A549 (cell line): ENCODE measurements around the gene CTR9. TPM values are rescaled to one million over a fixed set of nuclear protein-coding genes. Genes with fewer than 3 reads are reported as not detected.
A peak's percentile ranks its signal among the peaks of the same experiment; 100 is the strongest.

Experiments used
- ATAC-seq, 2 experiments: fragments of 200-7000 bp in 1 of 2; fragments of >200 bp in 1 of 2; cut with Nextera tagmentation in 1 of 2; cut with Tn5 transposase in 1 of 2; 3 replicates each; pipeline versions ENCODE4 v1.8.0 to v1.9.1; 2018 to 2020; ENCODE audit warnings: mild to moderate bottlenecking in 1 of 2, moderate library complexity in 1 of 2
- CTCF ChIA-PET: fragments of 300-600 bp; sonication (Branson Sonifier 250); formaldehyde crosslinking; extraction: SDS; loops from one replicate; lab custom pipeline; 2021; ENCODE audit warnings: antibody characterized with exemption, inconsistent platforms; lab: Yijun Ruan, JAX
- POLR2A ChIA-PET: fragments of 350-600 bp; formaldehyde crosslinking; extraction: SDS; loops from one replicate; lab custom pipeline; 2021; ENCODE audit warnings: antibody characterized with exemption, inconsistent platforms; lab: Yijun Ruan, JAX
- DNase-seq, 2 experiments: peaks; one replicate each; pipeline versions ENCODE4 v3.0.0 to v3.0.0-alpha.2; 2011 to 2016; ENCODE audit warnings: low read depth in 1 of 2, low spot score in 1 of 2
- FAIRE-seq: peaks from 2 replicates; lab custom pipeline; 2011; peaks lifted over from hg19 to GRCh38; lab: Jason Lieb, UNC
- H3K27ac ChIP-seq, 2 experiments: fragments of >200 bp; sonication (Bioruptor Twin); formaldehyde crosslinking; 3 replicates each; pipeline ENCODE4 v1.5.1; 2016 to 2017
- H3K4me1 ChIP-seq: fragments of >200 bp; sonication (Bioruptor Twin); formaldehyde crosslinking; 3 replicates; pipeline ENCODE4 v1.6.1; 2016
- H3K4me2 ChIP-seq: fragments of >200 bp; sonication (Bioruptor Twin); formaldehyde crosslinking; 3 replicates; pipeline ENCODE4 v1.6.1; 2016
- H3K4me3 ChIP-seq: fragments of >200 bp; sonication (Bioruptor Twin); formaldehyde crosslinking; 3 replicates; pipeline ENCODE4 v1.5.1; 2016
- H3K9me3 ChIP-seq: fragments of >200 bp; sonication (Bioruptor Twin); formaldehyde crosslinking; 3 replicates; pipeline ENCODE4 v1.6.1; 2016
- CBX2 ChIP-seq: fragments of 200-600 bp; sonication (generic); IDR thresholded peaks from 2 replicates; pipeline ENCODE4 v1.6.1; 2016; ENCODE audit warnings: low read depth, mild to moderate bottlenecking, borderline replicate concordance
- CHD2 ChIP-seq: fragments of 150-350 bp; IDR thresholded peaks from 2 replicates; pipeline ENCODE4 v1.6.1; 2014; ENCODE audit warnings: low read length; ENCODE audit not compliant: partially characterized antibody
- CTCF ChIP-seq: fragments of >200 bp; sonication (Bioruptor Twin); formaldehyde crosslinking; IDR thresholded peaks from 3 replicates; pipeline ENCODE4 v1.5.1; 2016
- ELK1 ChIP-seq: fragments of 150-350 bp; IDR thresholded peaks from 2 replicates; pipeline ENCODE4 v1.6.1; 2014; ENCODE audit warnings: low read depth, mild to moderate bottlenecking, low read length
- FOXS1 ChIP-seq: fragments of 250-450 bp; sonication (Bioruptor Pico); IDR thresholded peaks from 2 replicates; pipeline ENCODE4 v1.5.0; 2020; ENCODE audit warnings: mild to moderate bottlenecking, moderate library complexity
- HOXA7 ChIP-seq: fragments of 250-450 bp; sonication (Bioruptor Pico); IDR thresholded peaks from 2 replicates; pipeline ENCODE4 v1.5.0; 2020; ENCODE audit warnings: mild to moderate bottlenecking, moderate library complexity
- HOXB13 ChIP-seq: fragments of 250-450 bp; sonication (Bioruptor Pico); IDR thresholded peaks from 2 replicates; pipeline ENCODE4 v1.5.0; 2020; ENCODE audit warnings: low read depth, mild to moderate bottlenecking, moderate library complexity
- JUN ChIP-seq, 2 experiments: fragments of >200 bp; sonication (Bioruptor Twin); formaldehyde crosslinking; IDR thresholded peaks; 2 replicates in 1 of 2; 3 replicates in 1 of 2; pipeline ENCODE4 v1.6.1; 2016 to 2017
- JUNB ChIP-seq: fragments of >200 bp; sonication (Bioruptor Twin); formaldehyde crosslinking; IDR thresholded peaks from 2 replicates; pipeline ENCODE4 v1.6.1; 2016
- KDM5A ChIP-seq: fragments of 200-600 bp; sonication (generic); IDR thresholded peaks from 2 replicates; pipeline ENCODE4 v1.6.1; 2016; ENCODE audit warnings: antibody characterized with exemption, mild to moderate bottlenecking
- NFE2L2 ChIP-seq: fragments of 150-350 bp; conservative IDR thresholded peaks from 2 replicates; pipeline ENCODE4 v1.6.1; 2014; ENCODE audit warnings: low read length
- NR3C1 ChIP-seq: fragments of >200 bp; sonication (Bioruptor Twin); formaldehyde crosslinking; IDR thresholded peaks from 3 replicates; pipeline ENCODE4 v1.6.1; 2017
- PBX3 ChIP-seq: IDR thresholded peaks from 2 replicates; pipeline ENCODE4 v1.6.1; 2012
- PHF8 ChIP-seq: fragments of 200-600 bp; sonication (generic); IDR thresholded peaks from 2 replicates; pipeline ENCODE4 v1.6.1; 2016; ENCODE audit warnings: low read depth, mild to moderate bottlenecking, antibody characterized with exemption, moderate library complexity, borderline replicate concordance
- RAD21 ChIP-seq, 2 experiments: fragments of >200 bp in 1 of 2; sonication (Bioruptor Twin) in 1 of 2; formaldehyde crosslinking in 1 of 2; IDR thresholded peaks in 1 of 2; conservative IDR thresholded peaks in 1 of 2; 2 replicates in 1 of 2; 3 replicates in 1 of 2; pipeline ENCODE4 v1.6.1; 2012 to 2018; ENCODE audit warnings: inconsistent platforms in 1 of 2
- RCOR1 ChIP-seq: fragments of 150-350 bp; IDR thresholded peaks from 2 replicates; pipeline ENCODE4 v1.6.1; 2014; ENCODE audit warnings: antibody characterized with exemption, low read length, low read depth
- RFX5 ChIP-seq: fragments of 450-650 bp; IDR thresholded peaks from 2 replicates; pipeline ENCODE4 v1.7.1; 2014; ENCODE audit warnings: antibody characterized with exemption, mild to moderate bottlenecking, moderate library complexity
- SMC3 ChIP-seq: fragments of >200 bp; sonication (Bioruptor Twin); formaldehyde crosslinking; IDR thresholded peaks from 3 replicates; pipeline ENCODE4 v1.6.1; 2018; ENCODE audit warnings: inconsistent platforms
- SREBF2 ChIP-seq: fragments of 450-650 bp; IDR thresholded peaks from 2 replicates; pipeline ENCODE4 v1.6.1; 2014; ENCODE audit warnings: mild to moderate bottlenecking, moderate library complexity
- ZNF302 ChIP-seq: fragments of 250-450 bp; sonication (Bioruptor Pico); IDR thresholded peaks from 2 replicates; pipeline ENCODE4 v1.9.0; 2021; ENCODE audit warnings: inconsistent platforms, mild to moderate bottlenecking, moderate library complexity
- ZSCAN20 ChIP-seq: fragments of 250-450 bp; sonication (Bioruptor Pico); IDR thresholded peaks from 2 replicates; pipeline ENCODE4 v1.8.0; 2022; ENCODE audit warnings: mild to moderate bottlenecking, moderate library complexity
- WGBS: methylation state at CpG from one replicate; pipeline ENCODE4 v1.1.6; 2017; ENCODE audit errors: missing lambda C conversion rate; 5-methylcytosine and 5-hydroxymethylcytosine counted together
- polyA plus RNA-seq, 4 experiments: library from polyadenylated mRNA; depleted of rRNA in 3 of 4; stranded (reverse); fragments of >200 nt; fragmentation: RNase III in 1 of 4; extraction: RNeasy Plus Mini Kit Qiagen cat#74134 plus additional on column Dnase treatment in 1 of 4; gene quantifications; 2 replicates in 3 of 4; 3 replicates in 1 of 4; pipeline ENCODE4 v1.2.3, GENCODE V29; 2011 to 2017
- TF ChIP-seq, protein P1 (sequence below): fragments of >200 bp; sonication (Bioruptor Twin); formaldehyde crosslinking; IDR thresholded peaks from 2 replicates; pipeline ENCODE4 v1.6.1; 2016
- TF ChIP-seq, protein P2 (sequence below): fragments of >200 bp; sonication (Bioruptor Twin); formaldehyde crosslinking; IDR thresholded peaks from 3 replicates; pipeline ENCODE4 v1.6.1; 2016

The CTR9 gene
- polyA plus RNA-seq, 2 of the 4 experiments (the other 2 are of a cell fraction) = 24.8 to 35.0 TPM

GRCh38 chr11:10770626-10771254, 19.7 kb downstream of the CTR9 start:
- FAIRE-seq = peak; percentile 67
- Histone ChIP-seq H3K4me1 (no peaks in the 10 kb centered on the region), H3K9me3 (no peaks in the 10 kb centered on the region), H3K4me2 (no peak overlapping the region), H3K27ac (no peak overlapping the region), H3K4me3 (no peak overlapping the region)
- TF ChIP-seq RAD21 (conservative IDR thresholded peaks at IDR 0.05 in 1 of 2, IDR thresholded peaks at IDR 0.05 in 1 of 2) = peak; percentile 63 to 68
- no peak for TF ChIP-seq CBX2
- no peak for TF ChIP-seq RCOR1
- TF ChIP-seq SMC3 = peak; percentile 80
- no peak for TF ChIP-seq PHF8
- peak; percentile 87 for TF ChIP-seq CTCF
- TF ChIP-seq KDM5A = no peak
- TF ChIP-seq JUN (IDR thresholded peaks at IDR 0.05) = no peak
- WGBS = 11% methylated on average over 2 of the region's 2 CpGs
- ChIA-PET CTCF (interaction anchor here (0.5 to 4.9 kb wide), 37 partner anchors 8 to 1333 kb away, joined by 3 to 60 read pairs (median 4); partner anchors contain the start of gene EIF4G2), POLR2A (interaction anchor here (1.3 to 1.9 kb wide), 2 partner anchors 20 to 38 kb away, joined by 6 to 10 read pairs; partner anchors contain the start of genes CTR9 and EIF4G2)
- peak; percentile 73 to 85; a peak in 4 of 6 replicates for ATAC-seq
- peak; percentile 60 to 72 for DNase-seq

DNA sequence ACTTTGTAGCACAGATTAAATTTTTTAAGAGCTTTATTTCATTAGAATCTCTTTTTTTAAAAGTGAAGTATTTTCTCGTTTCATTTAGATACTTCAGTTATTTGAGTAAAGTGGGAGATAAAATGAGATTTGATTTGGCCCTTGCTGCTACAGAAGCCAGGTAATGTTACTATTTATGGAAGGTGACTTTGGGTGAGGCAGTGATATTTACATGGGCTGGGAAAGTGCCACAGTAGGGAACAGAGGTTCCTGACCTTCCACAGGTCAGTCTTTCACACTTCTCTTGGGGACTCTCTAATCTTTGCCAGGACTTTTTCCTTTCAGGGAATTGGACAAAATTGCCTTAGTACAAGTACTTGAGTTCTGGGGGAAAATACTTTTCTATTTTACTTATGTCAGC, 20.4 kb downstream of the CTR9 start:
- WGBS = 85% methylated on average over 1 of the region's 1 CpG
- CTCF ChIA-PET = interaction anchor here (1.0 to 4.9 kb wide), 16 partner anchors 12 to 1272 kb away, joined by 3 to 60 read pairs (median 6); partner anchors contain the start of gene EIF4G2
- FAIRE-seq (no peak), DNase-seq (no peak), ATAC-seq (no peak)
- H3K4me1 ChIP-seq = no peaks in the 10 kb centered on the region
- no peak overlapping the region for H3K4me3 ChIP-seq
- POLR2A ChIA-PET = no interaction called here
- no peak overlapping the region for H3K27ac ChIP-seq
- TF ChIP-seq CHD2 (no peak), FOXS1 (no peak), NFE2L2 (no peak), JUNB (no peak), HOXB13 (CRISPR knock-in tag) (no peak), ZNF302 (CRISPR knock-in tag) (no peak), RFX5 (no peak), HOXA7 (CRISPR knock-in tag) (no peak), PBX3 (no peak), ELK1 (no peak), SREBF2 (no peak), RCOR1 (no peak), NR3C1 (no peak), CBX2 (no peak), ZSCAN20 (CRISPR knock-in tag) (no peak), CTCF (no peak)
- TF ChIP-seq, protein P1, sequence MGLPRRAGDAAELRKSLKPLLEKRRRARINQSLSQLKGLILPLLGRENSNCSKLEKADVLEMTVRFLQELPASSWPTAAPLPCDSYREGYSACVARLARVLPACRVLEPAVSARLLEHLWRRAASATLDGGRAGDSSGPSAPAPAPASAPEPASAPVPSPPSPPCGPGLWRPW = no peak
- TF ChIP-seq, protein P2, sequence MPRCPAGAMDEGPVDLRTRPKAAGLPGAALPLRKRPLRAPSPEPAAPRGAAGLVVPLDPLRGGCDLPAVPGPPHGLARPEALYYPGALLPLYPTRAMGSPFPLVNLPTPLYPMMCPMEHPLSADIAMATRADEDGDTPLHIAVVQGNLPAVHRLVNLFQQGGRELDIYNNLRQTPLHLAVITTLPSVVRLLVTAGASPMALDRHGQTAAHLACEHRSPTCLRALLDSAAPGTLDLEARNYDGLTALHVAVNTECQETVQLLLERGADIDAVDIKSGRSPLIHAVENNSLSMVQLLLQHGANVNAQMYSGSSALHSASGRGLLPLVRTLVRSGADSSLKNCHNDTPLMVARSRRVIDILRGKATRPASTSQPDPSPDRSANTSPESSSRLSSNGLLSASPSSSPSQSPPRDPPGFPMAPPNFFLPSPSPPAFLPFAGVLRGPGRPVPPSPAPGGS = no peak
- no peak overlapping the region for H3K4me2 ChIP-seq
- no peaks in the 10 kb centered on the region for H3K9me3 ChIP-seq
